ENCODE data around the gene C1orf216. TPM values are rescaled to one million over a fixed set of nuclear protein-coding genes. Genes with fewer than 3 reads are reported as not detected.
"Not testable (repeated sequence)": the region's sequence is repeated elsewhere in the genome, so short reads cannot be mapped to it uniquely, and the experiment has no call there.

Gene C1orf216
- total and polyA plus RNA-seq, 2 donors from 2014 or later: 6.0 to 7.4 TPM

- no peak for TF ChIP-seq CTCF (IDR thresholded peaks at IDR 0.05; ENCODE audit: borderline replicate concordance, extremely low read depth, insufficient read depth)
- intact Hi-C loops (cut with DNase I): no loop called here
- H3K27ac ChIP-seq (ENCODE audit: low read depth in 2 of 2, low read length in 2 of 2): no peak overlapping the region
- no peak overlapping the region for H3K4me3 ChIP-seq (ENCODE audit: low read length in 3 of 3)
- DNase-seq (peak in 2 of 5 donors; percentile 49 to 64), FAIRE-seq (no peak)
- H3K9ac ChIP-seq (ENCODE audit: low read length in 3 of 3): no peak overlapping the region
- H3K4me1 ChIP-seq (ENCODE audit: control insufficient read depth in 2 of 3, insufficient read depth in 2 of 3, low read depth in 1 of 3, low read length in 3 of 3): no peaks in the 10 kb centered on the region
- no peaks in the 10 kb centered on the region for H3K9me3 ChIP-seq (ENCODE audit: control insufficient read depth in 2 of 3, insufficient read depth in 1 of 3, low read length in 3 of 3)
- H3K27me3 ChIP-seq (ENCODE audit: control insufficient read depth, insufficient read depth, low read length): peaks cover 8% of the 10 kb centered on the region
- no peaks in the 10 kb centered on the region for H3K36me3 ChIP-seq (ENCODE audit: control insufficient read depth in 2 of 3, insufficient read depth in 3 of 3, low read length in 3 of 3)
These were observed 11.7 kb downstream of the C1orf216 start for GRCh38 chr1:35706846-35707600.

GRCh38 chr1:35702508-35702907 is 16.2 kb downstream of the C1orf216 start:
- DNase-seq: no peak
- intact Hi-C loops (cut with DNase I): no loop called here
- no peaks in the 10 kb centered on the region for H3K36me3 ChIP-seq (ENCODE audit: control insufficient read depth in 2 of 3, insufficient read depth in 3 of 3, low read length in 3 of 3)
- no peak for TF ChIP-seq CTCF (IDR thresholded peaks at IDR 0.05; ENCODE audit: borderline replicate concordance, extremely low read depth, insufficient read depth)
- H3K27ac ChIP-seq (ENCODE audit: low read depth in 2 of 2, low read length in 2 of 2): no peak overlapping the region
- no peak overlapping the region for H3K4me3 ChIP-seq (ENCODE audit: low read length in 3 of 3)
- no peaks in the 10 kb centered on the region for H3K4me1 ChIP-seq (ENCODE audit: control insufficient read depth in 2 of 3, insufficient read depth in 2 of 3, low read depth in 1 of 3, low read length in 3 of 3)
- no peak for FAIRE-seq
- peaks cover 18% of the 10 kb centered on the region for H3K27me3 ChIP-seq (ENCODE audit: control insufficient read depth, insufficient read depth, low read length)
- no peak overlapping the region for H3K9ac ChIP-seq (ENCODE audit: low read length in 3 of 3)
- peaks cover 0 to 2% (median 0%) of the 10 kb centered on the region in 3 donors for H3K9me3 ChIP-seq (ENCODE audit: control insufficient read depth in 2 of 3, insufficient read depth in 1 of 3, low read length in 3 of 3)

- H3K4me3 ChIP-seq (ENCODE audit: low read length in 3 of 3); H3K4me1 ChIP-seq (ENCODE audit: control insufficient read depth in 2 of 3, insufficient read depth in 2 of 3, low read depth in 1 of 3, low read length in 3 of 3); intact Hi-C loops (cut with DNase I); DNase-seq; H3K9me3 ChIP-seq (ENCODE audit: control insufficient read depth in 2 of 3, insufficient read depth in 1 of 3, low read length in 3 of 3); FAIRE-seq; H3K27ac ChIP-seq (ENCODE audit: low read depth in 2 of 2, low read length in 2 of 2); H3K9ac ChIP-seq (ENCODE audit: low read length in 3 of 3); H3K36me3 ChIP-seq (ENCODE audit: control insufficient read depth in 2 of 3, insufficient read depth in 3 of 3, low read length in 3 of 3): not testable (repeated sequence)
- H3K27me3 ChIP-seq (ENCODE audit: control insufficient read depth, insufficient read depth, low read length): peaks cover 14% of the 10 kb centered on the region
These were observed 19.5 kb downstream of the C1orf216 start for GRCh38 chr1:35699152-35699551.

GRCh38 chr1:35692317-35692716 is 26.4 kb downstream of the C1orf216 start:
- TF ChIP-seq CTCF (IDR thresholded peaks at IDR 0.05; ENCODE audit: borderline replicate concordance, extremely low read depth, insufficient read depth): no peak
- no peak overlapping the region for H3K4me3 ChIP-seq (ENCODE audit: low read length in 3 of 3)
- no peak overlapping the region for H3K27ac ChIP-seq (ENCODE audit: low read depth in 2 of 2, low read length in 2 of 2)
- no peak overlapping the region for H3K9ac ChIP-seq (ENCODE audit: low read length in 3 of 3)
- H3K9me3 ChIP-seq (ENCODE audit: control insufficient read depth in 2 of 3, insufficient read depth in 1 of 3, low read length in 3 of 3): no peaks in the 10 kb centered on the region
- intact Hi-C loops (cut with DNase I): no loop called here
- DNase-seq: no peak
- FAIRE-seq: no peak
- no peaks in the 10 kb centered on the region for H3K36me3 ChIP-seq (ENCODE audit: control insufficient read depth in 2 of 3, insufficient read depth in 3 of 3, low read length in 3 of 3)
- H3K27me3 ChIP-seq (ENCODE audit: control insufficient read depth, insufficient read depth, low read length): no peaks in the 10 kb centered on the region
- no peaks in the 10 kb centered on the region for H3K4me1 ChIP-seq (ENCODE audit: control insufficient read depth in 2 of 3, insufficient read depth in 2 of 3, low read depth in 1 of 3, low read length in 3 of 3)
